T-helper 22 cell (primary cell): ENCODE measurements around the gene CAPN9.
"Not testable (repeated sequence)": the region's sequence is repeated elsewhere in the genome, so short reads cannot be mapped to it uniquely, and the experiment has no call there.

Source experiments
- DNase-seq: peaks from one replicate; pipeline ENCODE4 v3.0.0-alpha.2; 2020; ENCODE audit warnings: low read depth

CAPN9 gene

DNA sequence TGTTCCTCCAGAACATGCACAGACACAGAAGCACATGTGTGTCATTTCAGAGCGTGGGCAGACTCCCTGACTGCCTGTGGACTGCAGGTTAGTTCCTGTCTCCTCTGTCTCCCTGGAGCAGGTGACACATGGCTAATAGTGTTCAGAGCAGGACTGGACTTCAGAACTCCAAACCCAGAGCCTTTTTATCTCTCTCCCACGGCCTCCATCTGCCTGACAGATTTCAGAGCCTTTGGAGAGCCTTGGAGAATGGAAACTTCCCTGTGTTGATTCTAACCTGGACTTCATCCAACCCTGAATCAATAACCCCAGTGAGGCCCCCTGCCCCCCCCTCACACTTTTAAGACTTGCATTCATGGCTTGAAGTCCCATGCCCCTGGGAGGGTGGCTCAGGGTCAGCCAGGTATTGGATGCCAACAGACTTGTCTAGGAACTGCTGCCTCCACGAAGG, 76.8 kb downstream of the CAPN9 start:
- DNase-seq: no peak

DNA sequence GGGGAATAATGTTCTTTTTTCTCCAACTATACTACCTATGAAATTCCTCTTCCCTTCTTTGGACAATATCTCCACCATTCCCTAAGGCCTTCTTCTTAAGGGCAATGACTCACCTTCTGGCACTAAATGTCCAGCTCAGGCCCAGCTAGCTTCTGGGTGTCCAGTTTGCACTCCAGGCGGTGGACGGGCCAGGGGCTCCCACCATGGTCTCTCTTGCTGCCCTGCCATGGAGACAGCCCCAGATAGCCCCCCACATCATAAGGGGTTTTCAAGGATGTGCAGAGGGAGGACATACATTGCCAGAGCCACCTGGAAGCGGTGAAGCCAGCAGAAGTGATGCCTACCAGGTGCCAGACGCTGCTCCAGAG, 77.3 kb downstream of the CAPN9 start:
- no peak for DNase-seq

- DNase-seq: no peak
Measured at GRCh38 chr1:230824919-230825721, 77.9 kb downstream of the CAPN9 start.

DNA sequence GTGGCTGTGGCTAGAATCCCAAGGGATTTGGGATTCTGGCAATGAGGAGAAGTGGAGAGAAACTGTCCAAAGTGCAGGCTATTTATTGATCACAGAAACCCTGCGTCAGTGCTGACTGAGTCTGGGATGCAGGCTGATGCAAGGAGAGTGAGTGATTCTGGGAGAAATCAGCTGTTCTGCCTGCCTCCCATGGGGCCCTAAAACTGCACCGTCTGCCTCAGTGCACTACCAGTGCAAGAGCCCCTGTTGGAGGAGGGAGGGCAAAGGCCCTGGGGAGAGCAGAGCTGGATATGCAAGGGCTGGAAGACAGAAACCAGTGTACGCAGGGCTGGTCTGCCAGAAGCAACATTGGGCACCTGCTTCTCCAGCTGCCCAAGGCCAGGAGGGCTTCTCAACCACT, 78.6 kb downstream of the CAPN9 start:
- no peak for DNase-seq

DNA sequence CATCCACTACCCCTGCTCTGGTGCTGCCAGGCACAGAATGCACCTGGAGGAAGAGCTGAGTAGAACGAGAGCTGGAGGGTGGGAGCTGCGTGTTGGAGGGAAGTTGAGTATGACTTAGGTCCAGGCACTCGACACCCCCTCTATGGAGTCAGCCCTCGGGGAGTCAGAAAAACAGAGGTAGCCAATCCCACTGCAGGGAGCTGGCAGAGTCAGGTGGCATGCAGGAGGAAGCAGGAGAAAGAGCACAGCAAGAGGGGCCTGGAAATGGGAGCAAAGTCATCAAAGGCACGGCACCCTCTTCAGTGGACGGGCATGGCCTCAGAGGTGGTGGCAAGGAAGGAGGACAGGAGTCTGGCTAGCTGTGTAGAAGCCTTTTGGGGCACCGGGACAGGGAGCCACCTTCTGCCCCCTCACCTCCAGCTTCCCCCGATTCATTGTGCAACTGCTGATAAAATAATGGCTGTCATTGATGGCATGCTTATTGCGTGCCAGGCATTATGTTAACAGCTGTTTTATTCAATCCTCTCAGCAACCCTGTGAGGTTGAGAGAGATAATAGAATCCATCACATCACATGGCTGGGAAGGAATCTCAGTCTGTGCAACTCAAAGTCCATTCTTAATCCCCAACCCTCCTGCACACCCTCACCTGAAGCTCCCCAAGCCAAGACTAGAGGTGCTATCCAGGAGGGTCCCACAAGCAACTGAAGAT, 79.1 kb downstream of the CAPN9 start:
- DNase-seq: no peak

DNA sequence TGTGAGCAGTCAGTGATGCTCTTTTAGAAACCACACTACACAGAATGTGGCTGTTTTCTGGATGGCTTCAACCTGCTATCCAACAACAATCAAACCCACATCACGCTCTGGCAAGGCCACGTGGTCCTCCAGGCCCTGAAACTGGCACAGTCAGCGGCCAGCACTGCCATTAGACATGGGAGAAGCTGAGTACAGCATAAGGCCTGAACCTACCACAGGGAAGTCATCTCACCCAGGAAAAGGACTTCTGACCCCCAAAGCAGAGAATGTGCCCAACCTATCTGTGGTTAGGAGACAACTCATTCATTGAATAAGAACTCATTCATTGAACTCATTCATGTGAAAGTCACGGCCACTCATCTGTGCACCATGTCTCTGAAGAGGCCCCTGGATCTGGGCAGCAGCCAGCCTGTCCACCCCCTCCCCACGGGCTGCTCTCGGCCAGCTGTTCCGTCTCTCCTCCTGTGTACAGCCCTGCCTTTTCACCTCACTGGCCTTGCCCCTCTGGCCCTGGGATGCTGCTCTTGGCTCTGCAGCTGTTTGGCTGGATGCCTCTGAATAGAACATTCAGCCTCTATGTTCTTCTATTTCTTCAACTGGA, 80.0 kb downstream of the CAPN9 start:
- no peak for DNase-seq

GRCh38 chr1:230827801-230828200, 80.6 kb downstream of the CAPN9 start:
- DNase-seq: no peak

DNA sequence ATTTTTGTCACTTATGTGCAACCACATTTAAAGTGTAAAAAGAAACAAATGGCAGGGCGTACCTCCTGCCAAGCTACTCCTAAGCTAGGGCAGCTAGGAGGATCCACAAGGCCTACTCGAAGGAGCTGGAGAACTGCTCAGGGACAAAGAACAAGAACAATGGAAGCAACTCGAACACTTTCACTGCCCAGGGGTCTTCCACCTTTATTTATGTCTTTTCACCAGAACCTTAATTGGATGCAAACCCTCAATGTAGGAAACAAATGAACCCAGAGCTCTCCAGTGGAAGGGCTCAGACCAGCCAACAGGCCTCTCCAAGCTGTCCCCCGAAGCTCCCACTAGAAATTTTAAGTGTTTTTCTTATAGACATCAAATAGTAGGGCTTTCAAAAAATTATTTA, 81.2 kb downstream of the CAPN9 start:
- DNase-seq: no peak

DNA sequence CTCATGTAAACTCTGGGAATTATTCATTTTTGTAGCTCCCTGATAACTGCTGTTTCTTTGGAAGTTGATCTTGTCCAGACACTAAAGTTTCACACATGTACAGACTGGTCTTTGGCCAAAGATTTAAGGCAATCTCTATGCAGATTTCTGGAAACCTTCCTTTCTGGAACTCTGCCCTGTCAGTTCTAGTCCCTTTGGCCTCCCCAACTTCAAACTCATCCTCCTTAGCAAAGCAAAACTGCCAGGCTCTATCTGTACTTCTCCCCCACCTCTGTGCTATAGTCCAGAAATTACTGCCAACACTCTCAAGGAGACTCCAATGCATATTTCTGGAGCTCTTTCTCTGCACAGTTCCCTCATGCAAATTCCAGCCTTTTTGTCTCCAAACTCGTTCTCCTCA, 84.6 kb downstream of the CAPN9 start:
- no peak for DNase-seq

DNA sequence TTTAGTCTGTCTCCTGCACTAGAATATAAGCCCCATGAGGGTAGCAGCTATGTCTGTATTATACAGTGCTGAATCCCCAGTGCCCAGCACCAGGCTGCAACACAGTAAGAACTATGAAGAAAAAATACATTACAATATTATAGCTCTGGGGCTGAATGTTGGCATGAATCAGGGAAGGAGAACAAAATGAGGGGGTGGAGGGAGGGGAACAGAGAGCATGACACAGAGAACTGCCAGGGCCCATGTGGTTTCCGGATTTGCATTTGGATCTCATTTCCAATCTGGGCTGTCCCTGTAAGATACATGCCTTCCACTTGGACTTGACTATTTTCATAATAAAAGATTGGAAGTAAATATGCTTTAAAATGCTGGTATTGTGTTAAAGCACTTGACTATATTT, 85.3 kb downstream of the CAPN9 start:
- DNase-seq: no peak

GRCh38 chr1:230833511-230833910, 86.3 kb downstream of the CAPN9 start:
- no peak for DNase-seq

DNA sequence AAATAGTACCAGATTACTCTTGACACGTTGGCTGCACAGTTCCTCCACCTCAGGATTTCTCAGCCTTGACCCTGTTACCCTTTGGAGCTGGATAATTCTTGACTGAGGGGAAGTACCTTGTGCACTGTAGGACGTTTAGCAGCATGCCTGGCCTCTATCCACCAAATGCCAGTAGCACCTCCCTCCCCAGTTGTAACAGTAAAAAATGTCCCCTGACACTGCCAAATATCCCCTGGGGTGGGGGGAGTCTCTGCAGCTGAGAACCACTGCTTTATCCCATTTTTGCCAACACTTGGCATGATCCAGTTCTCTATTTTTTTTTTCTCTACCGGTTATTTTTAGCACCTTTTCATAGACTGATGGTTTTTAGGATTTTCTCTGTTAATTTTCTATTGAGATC, 87.1 kb downstream of the CAPN9 start:
- no peak for DNase-seq

GRCh38 chr1:230836347-230836746, 89.2 kb downstream of the CAPN9 start:
- no peak for DNase-seq

DNA sequence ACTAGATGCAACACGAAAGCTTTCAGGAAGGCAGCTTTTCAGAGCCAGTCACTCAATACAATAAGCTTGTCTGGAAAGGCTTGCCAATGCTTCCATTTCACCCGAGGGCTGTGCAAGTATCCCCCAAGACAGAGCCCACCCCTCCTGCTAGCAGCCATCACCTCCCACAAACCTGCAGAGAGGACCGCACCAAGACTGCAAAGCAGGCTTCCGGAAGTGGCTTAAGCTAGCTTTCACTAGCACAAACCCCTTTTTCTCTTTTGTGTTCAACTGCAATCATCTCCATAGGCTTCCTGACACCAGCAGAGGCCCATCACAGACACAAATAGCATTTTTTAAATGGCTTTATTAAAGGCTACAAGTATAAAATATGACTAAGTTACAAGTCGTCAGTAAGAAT, 89.6 kb downstream of the CAPN9 start:
- DNase-seq: no peak

DNA sequence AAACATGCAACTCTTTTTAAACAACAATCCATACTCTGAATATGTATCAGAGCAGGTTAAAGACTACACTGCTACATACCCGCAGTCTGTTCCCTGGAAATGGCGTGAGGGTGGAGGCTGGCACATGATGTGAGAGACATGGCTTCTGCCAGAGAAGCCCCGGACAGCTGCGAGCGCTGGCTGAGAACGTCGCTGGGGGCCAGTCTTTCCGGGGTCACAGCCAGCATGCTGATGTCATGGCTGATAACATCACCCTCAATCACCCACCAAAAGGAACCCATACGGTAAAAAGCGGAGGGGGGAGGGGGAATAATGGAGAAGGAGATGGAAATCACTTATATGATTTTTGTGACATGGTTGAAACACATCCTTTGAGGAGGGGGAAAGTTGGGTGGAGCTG, 92.0 kb downstream of the CAPN9 start:
- DNase-seq: no peak

DNA sequence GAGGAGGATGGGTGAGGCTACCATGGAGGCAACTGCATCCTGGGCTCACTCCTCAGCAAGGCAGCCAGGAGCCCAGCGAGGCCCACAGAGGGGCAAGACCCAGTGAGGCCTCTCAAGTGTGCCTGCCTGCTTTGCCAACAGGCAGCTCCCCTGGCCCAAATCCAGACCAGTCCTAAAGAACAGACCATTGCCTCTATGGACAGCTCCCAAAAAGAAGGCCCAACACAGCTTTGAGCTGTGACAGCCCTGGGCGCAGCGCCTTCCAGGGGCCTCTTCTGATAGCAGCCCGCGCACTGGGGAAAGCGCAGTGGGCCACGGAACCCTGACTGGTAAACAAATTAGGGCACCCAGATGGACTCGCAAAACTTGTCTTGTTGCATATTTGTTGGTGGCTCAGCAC, 95.6 kb downstream of the CAPN9 start:
- no peak for DNase-seq

GRCh38 chr1:230843503-230844309, 96.5 kb downstream of the CAPN9 start:
- DNase-seq: no peak

- DNase-seq: no peak
Measured at GRCh38 chr1:230844561-230844960, 97.4 kb downstream of the CAPN9 start.

- not testable (repeated sequence) for DNase-seq
Measured at GRCh38 chr1:230845184-230845583, 98.0 kb downstream of the CAPN9 start.

DNA sequence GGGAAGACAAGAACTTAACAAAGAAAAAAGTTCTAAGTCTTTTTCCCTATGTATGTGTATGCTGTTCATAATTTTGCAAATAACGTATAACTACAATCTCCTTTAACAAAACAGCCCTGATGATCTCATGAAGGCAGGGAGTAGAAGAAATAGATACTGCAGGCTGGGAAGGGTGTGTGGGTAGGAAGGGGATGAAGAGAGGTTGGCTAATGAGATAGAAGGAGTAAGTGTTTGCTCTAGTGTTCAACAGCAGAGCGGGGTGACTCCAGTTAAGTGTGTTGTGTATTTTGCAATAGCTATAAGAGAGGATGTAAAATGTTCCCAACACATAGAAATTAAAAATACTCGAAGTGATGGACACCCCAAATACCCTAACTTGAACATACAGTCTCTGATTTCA, 101.0 kb downstream of the CAPN9 start:
- no peak for DNase-seq

DNA sequence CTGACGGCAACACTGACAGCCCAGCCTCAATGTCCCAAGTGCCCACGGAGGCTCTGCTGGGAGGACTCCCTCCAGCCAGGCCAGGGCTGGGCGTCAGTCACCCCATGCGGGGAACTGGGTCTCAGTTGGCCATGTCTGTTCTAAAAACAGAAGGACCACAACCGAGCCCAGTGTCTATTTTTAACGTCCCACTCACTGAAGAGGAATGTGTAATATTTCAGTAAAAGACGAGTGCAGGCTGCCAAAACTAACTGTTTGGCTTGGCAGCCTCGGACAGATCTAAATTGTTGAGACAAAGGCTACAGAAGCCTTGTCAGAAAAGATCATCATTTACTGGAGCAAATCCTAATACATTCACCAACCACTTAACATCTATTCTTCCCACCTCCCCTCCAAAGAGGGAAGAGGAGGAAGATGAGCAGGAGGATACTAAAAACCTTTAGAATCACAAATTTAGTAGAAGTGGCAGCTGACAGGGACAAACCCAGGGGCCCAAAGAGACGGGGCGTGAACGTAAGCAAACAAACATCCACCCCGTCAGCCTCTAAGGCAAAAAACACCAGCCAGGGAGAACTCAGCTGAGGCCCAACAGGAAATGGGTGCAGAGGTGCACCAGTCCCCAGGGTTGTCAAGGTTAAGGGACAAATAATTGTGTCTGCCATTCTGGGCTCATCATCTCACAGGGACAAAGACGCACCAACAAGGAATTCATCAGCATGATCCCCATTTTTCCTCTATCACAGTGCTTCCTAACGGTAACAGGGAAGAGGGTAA, 102.5 kb downstream of the CAPN9 start:
- DNase-seq: no peak

- no peak for DNase-seq
Measured at GRCh38 chr1:230850547-230850946, 103.4 kb downstream of the CAPN9 start.
